H1 (cell line): ENCODE data around the gene EXOC3L1.

ENCODE experiments used
- CHD1 ChIP-seq: IDR thresholded peaks from 2 replicates; pipeline ENCODE4 v1.6.1; 2012; ENCODE audit warnings: low read depth, low read length, improper control_type of control experiment
- CREB1 ChIP-seq: IDR thresholded peaks from 2 replicates; pipeline ENCODE4 v1.6.1; 2012; ENCODE audit warnings: inconsistent platforms
- EP300 ChIP-seq, 2 experiments: IDR thresholded peaks; 1 replicate in 1 of 2; 2 replicates in 1 of 2; pipeline ENCODE4 v1.6.1; 2011 to 2012; ENCODE audit warnings: low read depth in 2 of 2, low read length in 2 of 2, mild to moderate bottlenecking in 2 of 2, borderline replicate concordance in 1 of 2, inconsistent platforms in 1 of 2, moderate library complexity in 1 of 2
- HDAC2 ChIP-seq, 2 experiments: fragments of 300-600 bp in 1 of 2; sonication (generic) in 1 of 2; IDR thresholded peaks; 2 replicates each; pipeline ENCODE4 v1.6.1; 2011 to 2012; ENCODE audit warnings: low read depth in 2 of 2, low read length in 2 of 2, mild to moderate bottlenecking in 2 of 2, moderate library complexity in 2 of 2, borderline replicate concordance in 1 of 2, inconsistent platforms in 1 of 2
- POLR2A ChIP-seq, 2 experiments: IDR thresholded peaks; 1 replicate in 1 of 2; 2 replicates in 1 of 2; pipeline ENCODE4 v1.6.1; 2011; ENCODE audit warnings: low read depth in 2 of 2, low read length in 2 of 2, mild to moderate bottlenecking in 2 of 2; ENCODE audit errors: control extremely low read depth in 1 of 2
- POLR2AphosphoS5 ChIP-seq: IDR thresholded peaks from 2 replicates; pipeline ENCODE4 v1.6.1; 2011; ENCODE audit warnings: low read depth, low read length
- SAP30 ChIP-seq: fragments of 300-600 bp; sonication (generic); IDR thresholded peaks from 2 replicates; pipeline ENCODE4 v1.7.1; 2012; ENCODE audit warnings: low read length, moderate library complexity, mild to moderate bottlenecking, inconsistent platforms; ENCODE audit not compliant: insufficient read depth, insufficient replicate concordance
- SIN3A ChIP-seq, 2 experiments: IDR thresholded peaks in 1 of 2; conservative IDR thresholded peaks in 1 of 2; 2 replicates each; pipeline ENCODE4 v1.6.1; 2011 to 2012; ENCODE audit warnings: low read length in 2 of 2, improper control_type of control experiment in 1 of 2, low read depth in 1 of 2, mild to moderate bottlenecking in 1 of 2
- TF ChIP-seq, protein P1 (sequence below), 3 experiments: IDR thresholded peaks; 1 replicate in 2 of 3; 2 replicates in 1 of 3; pipeline versions ENCODE4 v1.5.1 to v1.6.1; 2011; ENCODE audit warnings: low read length in 3 of 3, mild to moderate bottlenecking in 3 of 3, inconsistent platforms in 2 of 3, low read depth in 1 of 3, moderate library complexity in 1 of 3; ENCODE audit not compliant: insufficient read depth in 1 of 3; ENCODE audit errors: control extremely low read depth in 1 of 3

GRCh38 chr16:67197704-67198103 is 7.8 kb upstream of the EXOC3L1 start:
- TF ChIP-seq, protein P1, sequence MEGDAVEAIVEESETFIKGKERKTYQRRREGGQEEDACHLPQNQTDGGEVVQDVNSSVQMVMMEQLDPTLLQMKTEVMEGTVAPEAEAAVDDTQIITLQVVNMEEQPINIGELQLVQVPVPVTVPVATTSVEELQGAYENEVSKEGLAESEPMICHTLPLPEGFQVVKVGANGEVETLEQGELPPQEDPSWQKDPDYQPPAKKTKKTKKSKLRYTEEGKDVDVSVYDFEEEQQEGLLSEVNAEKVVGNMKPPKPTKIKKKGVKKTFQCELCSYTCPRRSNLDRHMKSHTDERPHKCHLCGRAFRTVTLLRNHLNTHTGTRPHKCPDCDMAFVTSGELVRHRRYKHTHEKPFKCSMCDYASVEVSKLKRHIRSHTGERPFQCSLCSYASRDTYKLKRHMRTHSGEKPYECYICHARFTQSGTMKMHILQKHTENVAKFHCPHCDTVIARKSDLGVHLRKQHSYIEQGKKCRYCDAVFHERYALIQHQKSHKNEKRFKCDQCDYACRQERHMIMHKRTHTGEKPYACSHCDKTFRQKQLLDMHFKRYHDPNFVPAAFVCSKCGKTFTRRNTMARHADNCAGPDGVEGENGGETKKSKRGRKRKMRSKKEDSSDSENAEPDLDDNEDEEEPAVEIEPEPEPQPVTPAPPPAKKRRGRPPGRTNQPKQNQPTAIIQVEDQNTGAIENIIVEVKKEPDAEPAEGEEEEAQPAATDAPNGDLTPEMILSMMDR (IDR thresholded peaks at IDR 0.05; ENCODE audit: control extremely low read depth in 1 of 3, insufficient read depth in 1 of 3, low read depth in 1 of 3, low read length in 3 of 3): no peak
- TF ChIP-seq CREB1: no peak
- no peak for TF ChIP-seq EP300 (IDR thresholded peaks at IDR 0.05; ENCODE audit: borderline replicate concordance in 1 of 2, low read depth in 2 of 2, low read length in 2 of 2)
- no peak for TF ChIP-seq SAP30
- TF ChIP-seq SIN3A (conservative IDR thresholded peaks at IDR 0.05 in 1 of 2, IDR thresholded peaks at IDR 0.05 in 1 of 2; ENCODE audit: low read depth in 1 of 2, low read length in 2 of 2): no peak
- no peak for TF ChIP-seq CHD1
- no peak for TF ChIP-seq POLR2A (IDR thresholded peaks at IDR 0.05; ENCODE audit: control extremely low read depth in 1 of 2, low read depth in 2 of 2, low read length in 2 of 2)
- TF ChIP-seq HDAC2 (IDR thresholded peaks at IDR 0.05; ENCODE audit: borderline replicate concordance in 1 of 2, low read depth in 2 of 2, low read length in 2 of 2): no peak
- TF ChIP-seq POLR2AphosphoS5: no peak
